WTC11 (cell line): ENCODE measurements around the gene ZDHHC11B.
"Not testable (repeated sequence)": the region's sequence is repeated elsewhere in the genome, so short reads cannot be mapped to it uniquely, and the experiment has no call there.

Experiments
- ERG ChIP-seq: fragments of 250-450 bp; sonication (Bioruptor Pico); IDR thresholded peaks from 2 replicates; pipeline ENCODE4 v1.8.0; 2021; ENCODE audit warnings: mild to moderate bottlenecking
- MAX ChIP-seq: sonication (generic); formaldehyde crosslinking; IDR thresholded peaks from 2 replicates; pipeline ENCODE4 v1.8.0; 2022; ENCODE audit warnings: mild to moderate bottlenecking, missing genetic modification reagents
- TF ChIP-seq, protein P1 (sequence below): fragments of 200-600 bp; IDR thresholded peaks from 2 replicates; pipeline ENCODE4 v1.8.0; 2022; ENCODE audit warnings: antibody characterized with exemption

GRCh38 chr5:734145-734544, 50.4 kb downstream of the ZDHHC11B start:
- TF ChIP-seq MAX (CRISPR knock-in tag); ERG: not testable (repeated sequence)
- TF ChIP-seq, protein P1, sequence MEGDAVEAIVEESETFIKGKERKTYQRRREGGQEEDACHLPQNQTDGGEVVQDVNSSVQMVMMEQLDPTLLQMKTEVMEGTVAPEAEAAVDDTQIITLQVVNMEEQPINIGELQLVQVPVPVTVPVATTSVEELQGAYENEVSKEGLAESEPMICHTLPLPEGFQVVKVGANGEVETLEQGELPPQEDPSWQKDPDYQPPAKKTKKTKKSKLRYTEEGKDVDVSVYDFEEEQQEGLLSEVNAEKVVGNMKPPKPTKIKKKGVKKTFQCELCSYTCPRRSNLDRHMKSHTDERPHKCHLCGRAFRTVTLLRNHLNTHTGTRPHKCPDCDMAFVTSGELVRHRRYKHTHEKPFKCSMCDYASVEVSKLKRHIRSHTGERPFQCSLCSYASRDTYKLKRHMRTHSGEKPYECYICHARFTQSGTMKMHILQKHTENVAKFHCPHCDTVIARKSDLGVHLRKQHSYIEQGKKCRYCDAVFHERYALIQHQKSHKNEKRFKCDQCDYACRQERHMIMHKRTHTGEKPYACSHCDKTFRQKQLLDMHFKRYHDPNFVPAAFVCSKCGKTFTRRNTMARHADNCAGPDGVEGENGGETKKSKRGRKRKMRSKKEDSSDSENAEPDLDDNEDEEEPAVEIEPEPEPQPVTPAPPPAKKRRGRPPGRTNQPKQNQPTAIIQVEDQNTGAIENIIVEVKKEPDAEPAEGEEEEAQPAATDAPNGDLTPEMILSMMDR, result not testable (repeated sequence)
